A549 (cell line): ENCODE measurements around the gene SMURF1. TPM values are rescaled to one million over a fixed set of nuclear protein-coding genes. Genes with fewer than 3 reads are reported as not detected.
"Not testable (repeated sequence)": the region's sequence is repeated elsewhere in the genome, so short reads cannot be mapped to it uniquely, and the experiment has no call there.

Experiments used
- ATAC-seq, 2 experiments: fragments of 200-7000 bp in 1 of 2; fragments of >200 bp in 1 of 2; cut with Nextera tagmentation in 1 of 2; cut with Tn5 transposase in 1 of 2; 3 replicates each; pipeline versions ENCODE4 v1.8.0 to v1.9.1; 2018 to 2020; ENCODE audit warnings: mild to moderate bottlenecking in 1 of 2, moderate library complexity in 1 of 2
- CTCF ChIA-PET: fragments of 300-600 bp; sonication (Branson Sonifier 250); formaldehyde crosslinking; extraction: SDS; loops from one replicate; lab custom pipeline; 2021; ENCODE audit warnings: antibody characterized with exemption, inconsistent platforms; lab: Yijun Ruan, JAX
- POLR2A ChIA-PET: fragments of 350-600 bp; formaldehyde crosslinking; extraction: SDS; loops from one replicate; lab custom pipeline; 2021; ENCODE audit warnings: antibody characterized with exemption, inconsistent platforms; lab: Yijun Ruan, JAX
- DNase-seq, 2 experiments: peaks; one replicate each; pipeline versions ENCODE4 v3.0.0 to v3.0.0-alpha.2; 2011 to 2016; ENCODE audit warnings: low read depth in 1 of 2, low spot score in 1 of 2
- FAIRE-seq: peaks from 2 replicates; lab custom pipeline; 2011; peaks lifted over from hg19 to GRCh38; lab: Jason Lieb, UNC
- H3K27ac ChIP-seq, 2 experiments: fragments of >200 bp; sonication (Bioruptor Twin); formaldehyde crosslinking; 3 replicates each; pipeline ENCODE4 v1.5.1; 2016 to 2017
- H3K4me1 ChIP-seq: fragments of >200 bp; sonication (Bioruptor Twin); formaldehyde crosslinking; 3 replicates; pipeline ENCODE4 v1.6.1; 2016
- H3K4me2 ChIP-seq: fragments of >200 bp; sonication (Bioruptor Twin); formaldehyde crosslinking; 3 replicates; pipeline ENCODE4 v1.6.1; 2016
- H3K4me3 ChIP-seq: fragments of >200 bp; sonication (Bioruptor Twin); formaldehyde crosslinking; 3 replicates; pipeline ENCODE4 v1.5.1; 2016
- H3K9me3 ChIP-seq: fragments of >200 bp; sonication (Bioruptor Twin); formaldehyde crosslinking; 3 replicates; pipeline ENCODE4 v1.6.1; 2016
- EHMT2 ChIP-seq: fragments of 200-600 bp; sonication (generic); IDR thresholded peaks from 2 replicates; pipeline ENCODE4 v1.6.1; 2016; ENCODE audit warnings: antibody characterized with exemption, low read depth, mild to moderate bottlenecking, moderate library complexity
- EP300 ChIP-seq, 2 experiments: fragments of >200 bp; sonication (Bioruptor Twin); formaldehyde crosslinking; IDR thresholded peaks; 2 replicates in 1 of 2; 3 replicates in 1 of 2; pipeline ENCODE4 v1.6.1; 2016 to 2017
- ESRRA ChIP-seq: fragments of 150-350 bp; IDR thresholded peaks from 2 replicates; pipeline ENCODE4 v1.6.1; 2014; ENCODE audit warnings: mild to moderate bottlenecking, low read length, borderline replicate concordance
- FOSB ChIP-seq: fragments of 250-450 bp; sonication (Bioruptor Pico); IDR thresholded peaks from 2 replicates; pipeline ENCODE4 v1.5.0; 2020; ENCODE audit warnings: mild to moderate bottlenecking, moderate library complexity
- FOSL2 ChIP-seq, 2 experiments: fragments of 450-650 bp in 1 of 2; fragments of >200 bp in 1 of 2; sonication (Bioruptor Twin) in 1 of 2; formaldehyde crosslinking; IDR thresholded peaks; 2 replicates each; pipeline versions ENCODE4 v1.5.0 to v1.6.1; 2016 to 2020; ENCODE audit warnings: mild to moderate bottlenecking in 1 of 2, moderate library complexity in 1 of 2
- FOXS1 ChIP-seq: fragments of 250-450 bp; sonication (Bioruptor Pico); IDR thresholded peaks from 2 replicates; pipeline ENCODE4 v1.5.0; 2020; ENCODE audit warnings: mild to moderate bottlenecking, moderate library complexity
- HES2 ChIP-seq: fragments of >200 bp; sonication (Bioruptor Twin); formaldehyde crosslinking; IDR thresholded peaks from 2 replicates; pipeline ENCODE4 v1.6.1; 2016
- HMGXB4 ChIP-seq: fragments of 250-450 bp; sonication (Bioruptor Pico); IDR thresholded peaks from 2 replicates; pipeline ENCODE4 v1.5.0; 2021; ENCODE audit warnings: mild to moderate bottlenecking, moderate library complexity, borderline replicate concordance
- HOXB13 ChIP-seq: fragments of 250-450 bp; sonication (Bioruptor Pico); IDR thresholded peaks from 2 replicates; pipeline ENCODE4 v1.5.0; 2020; ENCODE audit warnings: low read depth, mild to moderate bottlenecking, moderate library complexity
- JUN ChIP-seq, 2 experiments: fragments of >200 bp; sonication (Bioruptor Twin); formaldehyde crosslinking; IDR thresholded peaks; 2 replicates in 1 of 2; 3 replicates in 1 of 2; pipeline ENCODE4 v1.6.1; 2016 to 2017
- KDM5A ChIP-seq: fragments of 200-600 bp; sonication (generic); IDR thresholded peaks from 2 replicates; pipeline ENCODE4 v1.6.1; 2016; ENCODE audit warnings: antibody characterized with exemption, mild to moderate bottlenecking
- MAFK ChIP-seq: fragments of 450-650 bp; IDR thresholded peaks from 2 replicates; pipeline ENCODE4 v1.6.1; 2014; ENCODE audit not compliant: partially characterized antibody
- NPAS2 ChIP-seq: fragments of 250-450 bp; sonication (Bioruptor Pico); IDR thresholded peaks from 2 replicates; pipeline ENCODE4 v1.8.0; 2022; ENCODE audit warnings: mild to moderate bottlenecking, moderate library complexity, borderline replicate concordance
- POLR2AphosphoS2 ChIP-seq: conservative IDR thresholded peaks from 2 replicates; pipeline ENCODE4 v1.6.1; 2012; ENCODE audit warnings: low read length, improper control_type of control experiment, inconsistent platforms
- RARB ChIP-seq: fragments of 250-450 bp; sonication (Bioruptor Pico); IDR thresholded peaks from 2 replicates; pipeline ENCODE4 v1.8.0; 2021; ENCODE audit warnings: mild to moderate bottlenecking, moderate library complexity
- RCOR1 ChIP-seq: fragments of 150-350 bp; IDR thresholded peaks from 2 replicates; pipeline ENCODE4 v1.6.1; 2014; ENCODE audit warnings: antibody characterized with exemption, low read length, low read depth
- SMC3 ChIP-seq: fragments of >200 bp; sonication (Bioruptor Twin); formaldehyde crosslinking; IDR thresholded peaks from 3 replicates; pipeline ENCODE4 v1.6.1; 2018; ENCODE audit warnings: inconsistent platforms
- WGBS: methylation state at CpG from one replicate; pipeline ENCODE4 v1.1.6; 2017; ENCODE audit errors: missing lambda C conversion rate; 5-methylcytosine and 5-hydroxymethylcytosine counted together
- polyA plus RNA-seq, 4 experiments: library from polyadenylated mRNA; depleted of rRNA in 3 of 4; stranded (reverse); fragments of >200 nt; fragmentation: RNase III in 1 of 4; extraction: RNeasy Plus Mini Kit Qiagen cat#74134 plus additional on column Dnase treatment in 1 of 4; gene quantifications; 2 replicates in 3 of 4; 3 replicates in 1 of 4; pipeline ENCODE4 v1.2.3, GENCODE V29; 2011 to 2017
- TF ChIP-seq, protein P1 (sequence below): fragments of 250-450 bp; sonication (Bioruptor Pico); IDR thresholded peaks from 2 replicates; pipeline ENCODE4 v1.5.0; 2020; ENCODE audit warnings: low read depth, mild to moderate bottlenecking, moderate library complexity

Gene SMURF1
- polyA plus RNA-seq, 2 of the 4 experiments (the other 2 are of a cell fraction), result 13.8 to 22.1 TPM

GRCh38 chr7:99102361-99102760 is 41.5 kb downstream of the SMURF1 start:
- WGBS, result 4% methylated on average over 1 of the region's 1 CpG
- H3K4me2 ChIP-seq, result peak overlapping the region; percentile 81
- DNase-seq (no peak), ATAC-seq (no peak), FAIRE-seq (no peak)
- H3K9me3 ChIP-seq, result peaks cover 4% of the 10 kb centered on the region; the same call in 2 of the 3 replicates
- peaks cover 96% of the 10 kb centered on the region for H3K4me1 ChIP-seq
- CTCF ChIA-PET, result interaction anchor here (1.2 to 1.3 kb wide), 2 partner anchors 23 to 172 kb away, joined by 3 to 4 read pairs; no protein-coding TSS in a partner anchor
- TF ChIP-seq FOXS1, result no peak
- no peak for TF ChIP-seq POLR2AphosphoS2
- TF ChIP-seq, protein P1, sequence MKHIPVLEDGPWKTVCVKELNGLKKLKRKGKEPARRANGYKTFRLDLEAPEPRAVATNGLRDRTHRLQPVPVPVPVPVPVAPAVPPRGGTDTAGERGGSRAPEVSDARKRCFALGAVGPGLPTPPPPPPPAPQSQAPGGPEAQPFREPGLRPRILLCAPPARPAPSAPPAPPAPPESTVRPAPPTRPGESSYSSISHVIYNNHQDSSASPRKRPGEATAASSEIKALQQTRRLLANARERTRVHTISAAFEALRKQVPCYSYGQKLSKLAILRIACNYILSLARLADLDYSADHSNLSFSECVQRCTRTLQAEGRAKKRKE, result no peak
- no peak for TF ChIP-seq NPAS2 (CRISPR knock-in tag)
- TF ChIP-seq FOSL2 (IDR thresholded peaks at IDR 0.05), result no peak
- TF ChIP-seq FOSL2 (CRISPR knock-in tag; IDR thresholded peaks at IDR 0.05), result peak; percentile 70
- TF ChIP-seq HES2, result no peak
- TF ChIP-seq FOSB, result no peak
- TF ChIP-seq RCOR1, result no peak
- TF ChIP-seq MAFK, result peak; percentile 17
- no peak for TF ChIP-seq RARB (CRISPR knock-in tag)
- no peak for TF ChIP-seq ESRRA
- TF ChIP-seq SMC3, result no peak
- no peak for TF ChIP-seq EP300 (IDR thresholded peaks at IDR 0.05)
- peak overlapping the region; percentile 65 to 81 for H3K27ac ChIP-seq
- POLR2A ChIA-PET, result interaction anchor here (0.5 kb wide), 1 partner anchor 37 kb away, joined by 6 read pairs; no protein-coding TSS in a partner anchor
- H3K4me3 ChIP-seq, result no peak overlapping the region

DNA sequence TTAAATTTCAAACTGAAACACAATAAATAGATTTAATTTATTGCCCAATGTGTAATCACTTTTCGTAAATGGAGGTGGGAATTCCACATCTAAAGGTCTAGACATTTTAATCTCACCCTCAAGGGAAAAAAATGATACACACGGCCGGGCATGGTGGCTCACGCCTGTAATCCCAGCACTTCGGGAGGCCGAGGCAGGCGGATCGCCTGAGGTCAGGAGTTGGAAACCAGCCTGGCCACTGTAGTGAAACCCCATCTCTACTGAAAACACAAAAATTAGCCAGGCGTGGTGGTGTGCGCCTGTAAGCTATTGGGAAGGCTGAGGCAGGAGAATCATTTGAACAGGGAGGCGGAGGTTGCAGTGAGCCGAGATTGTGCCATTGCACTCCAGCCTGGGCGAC is 42.4 kb downstream of the SMURF1 start:
- not testable (repeated sequence) for ATAC-seq
- H3K27ac ChIP-seq, result peak overlapping the region in 1 of 2 experiments; percentile 56; a peak in 1 of 6 replicates
- H3K4me1 ChIP-seq, result peaks cover 90% of the 10 kb centered on the region

GRCh38 chr7:99099499-99100077 is 44.3 kb downstream of the SMURF1 start:
- Histone ChIP-seq H3K4me2 (peak overlapping the region; percentile 81), H3K4me1 (peaks cover 82% of the 10 kb centered on the region), H3K4me3 (no peak overlapping the region)
- WGBS, result 75% methylated on average over 6 of the region's 6 CpGs
- TF ChIP-seq HOXB13 (CRISPR knock-in tag), result no peak
- TF ChIP-seq KDM5A, result no peak
- TF ChIP-seq POLR2AphosphoS2, result no peak
- no peak for TF ChIP-seq JUN (IDR thresholded peaks at IDR 0.05)
- TF ChIP-seq HMGXB4 (CRISPR knock-in tag), result no peak
- no peak for TF ChIP-seq EHMT2
- TF ChIP-seq, all 56 proteins: peak for 0
- ATAC-seq (peak in 1 of 2 experiments; percentile 23; a peak in 3 of 6 replicates), FAIRE-seq (no peak), DNase-seq (no peak)
- peak overlapping the region; percentile 78 to 83 for H3K27ac ChIP-seq
- ChIA-PET POLR2A (interaction anchor here (0.6 kb wide), 4 partner anchors 12 to 1997 kb away, joined by 3 to 7 read pairs (median 3); no protein-coding TSS in a partner anchor), CTCF (interaction anchor here (1.1 to 2.4 kb wide), 4 partner anchors 10 to 213 kb away, joined by 3 to 7 read pairs (median 5); no protein-coding TSS in a partner anchor)
- peaks cover 7% of the 10 kb centered on the region; the same call in 2 of the 3 replicates for H3K9me3 ChIP-seq

More for the DNA sequence above, 42.4 kb downstream of the SMURF1 start:
- FAIRE-seq, H3K9me3 ChIP-seq, H3K4me3 ChIP-seq, DNase-seq, POLR2A ChIA-PET, H3K4me2 ChIP-seq: not testable (repeated sequence)
- CTCF ChIA-PET, result interaction anchor here (1.1 kb wide), 1 partner anchor 11 kb away, joined by 3 read pairs; no protein-coding TSS in a partner anchor
- 83% methylated on average over 13 of the region's 13 CpGs for WGBS
